ENCODE data around the gene PUS3.

The PUS3 gene

DNA sequence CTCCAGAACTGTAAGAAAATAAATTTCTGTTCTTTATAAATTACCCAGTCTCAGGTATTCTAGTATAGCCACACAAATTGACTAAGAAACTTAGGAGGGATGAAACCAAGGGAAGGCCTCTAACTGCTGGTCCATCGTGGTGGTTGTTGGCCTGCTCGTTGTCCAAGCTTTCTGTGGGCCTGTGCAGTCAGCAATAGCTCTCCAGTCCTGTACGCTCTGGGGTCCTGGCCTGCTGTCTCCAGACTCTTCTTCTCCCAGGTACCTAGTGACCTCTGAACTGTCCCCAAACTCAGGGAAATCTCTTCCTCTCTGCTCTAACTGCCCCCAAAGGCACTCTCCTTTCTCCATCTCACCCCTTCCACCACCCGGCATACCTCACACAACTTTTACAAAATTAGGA is 37.1 kb upstream of the PUS3 start:
- no peak for DNase-seq

DNA sequence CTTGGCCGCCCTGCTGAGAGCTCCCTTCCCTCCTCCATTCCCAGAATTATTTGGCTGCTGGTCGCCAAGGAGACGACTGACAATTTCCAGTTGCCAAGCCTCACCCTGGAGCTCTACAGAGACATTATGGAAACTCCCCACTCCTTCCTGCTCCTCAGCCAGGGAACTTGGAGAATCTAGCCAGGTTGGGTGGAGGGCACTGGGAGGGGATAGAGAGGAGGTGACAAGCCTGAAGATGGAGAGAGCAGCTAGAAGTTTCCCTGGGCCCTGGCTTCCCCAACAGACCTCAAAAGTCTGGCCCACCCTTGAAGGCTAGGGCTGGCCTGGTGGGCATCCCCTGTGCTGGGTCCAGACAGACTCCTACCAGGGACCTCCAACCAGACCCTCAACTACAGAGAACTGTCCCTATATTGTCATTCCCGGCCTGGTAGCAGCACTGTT is 36.1 kb upstream of the PUS3 start:
- DNase-seq: no peak

DNA sequence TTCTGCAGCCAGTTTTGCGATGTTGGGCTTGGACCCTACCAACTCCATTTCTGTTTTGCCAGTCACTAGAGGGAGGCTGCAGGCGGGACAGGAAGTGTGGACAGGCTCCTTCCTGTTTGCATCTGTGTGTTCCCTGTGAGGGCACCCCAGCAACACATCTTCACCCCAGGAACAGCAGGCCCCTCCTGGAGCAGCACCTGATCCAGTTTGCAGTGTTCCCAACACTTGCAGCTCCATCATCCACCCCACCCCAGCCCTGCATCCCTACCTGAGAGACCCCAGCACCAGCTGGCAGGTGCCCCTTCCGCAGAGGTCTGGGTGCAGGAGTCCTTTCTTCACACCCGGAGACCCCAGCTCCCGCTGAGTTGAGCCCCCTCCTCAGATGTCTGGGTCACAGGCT is 35.4 kb upstream of the PUS3 start:
- DNase-seq: no peak

DNA sequence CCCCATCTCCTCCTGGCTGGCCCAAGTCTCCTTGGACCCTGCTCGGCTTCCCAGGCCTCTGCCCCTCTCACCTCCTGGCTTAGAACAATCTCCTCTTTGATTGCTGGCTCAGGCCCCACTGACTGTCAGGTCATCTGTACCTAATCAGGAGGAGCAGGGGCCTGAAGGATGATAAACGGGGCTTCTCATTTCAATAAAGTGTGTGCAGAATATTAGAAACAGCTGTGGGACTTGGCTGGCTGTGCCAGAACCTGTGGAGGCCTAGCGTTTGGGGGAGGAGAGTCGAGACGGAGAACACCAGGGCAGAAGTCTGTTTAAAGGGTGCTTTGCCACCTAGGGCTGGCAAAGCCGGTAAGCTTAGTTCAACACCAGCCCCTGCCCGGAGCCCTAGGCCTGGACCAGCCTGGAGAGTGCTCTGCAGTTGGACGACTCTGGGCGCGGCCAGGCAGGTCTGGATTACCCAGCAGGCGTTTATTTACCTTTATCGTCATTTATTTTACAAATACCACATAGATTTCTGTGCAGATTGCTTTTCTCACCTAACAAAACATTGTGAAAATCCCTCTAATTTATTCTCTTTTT is 32.7 kb upstream of the PUS3 start:
- DNase-seq: no peak

DNA sequence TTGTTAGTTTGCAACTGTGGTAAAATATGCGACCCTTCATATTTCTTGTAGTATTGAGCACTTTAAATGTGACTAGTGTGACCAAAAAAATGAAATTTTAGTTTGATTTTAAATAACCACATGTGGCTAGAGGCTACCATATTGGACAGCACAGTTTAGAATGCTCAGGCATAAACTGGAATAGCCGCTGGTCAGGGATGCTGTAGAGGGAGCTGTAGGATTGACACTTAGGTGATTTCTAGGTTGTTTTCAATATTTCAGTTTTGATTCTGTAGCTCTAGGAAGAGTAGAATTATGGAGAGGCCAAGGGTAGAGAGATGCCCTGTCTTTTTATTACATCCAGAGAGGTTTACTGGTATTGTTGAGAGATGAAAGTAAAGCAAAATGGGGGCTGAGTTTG is 32.0 kb upstream of the PUS3 start:
- no peak for DNase-seq

DNA sequence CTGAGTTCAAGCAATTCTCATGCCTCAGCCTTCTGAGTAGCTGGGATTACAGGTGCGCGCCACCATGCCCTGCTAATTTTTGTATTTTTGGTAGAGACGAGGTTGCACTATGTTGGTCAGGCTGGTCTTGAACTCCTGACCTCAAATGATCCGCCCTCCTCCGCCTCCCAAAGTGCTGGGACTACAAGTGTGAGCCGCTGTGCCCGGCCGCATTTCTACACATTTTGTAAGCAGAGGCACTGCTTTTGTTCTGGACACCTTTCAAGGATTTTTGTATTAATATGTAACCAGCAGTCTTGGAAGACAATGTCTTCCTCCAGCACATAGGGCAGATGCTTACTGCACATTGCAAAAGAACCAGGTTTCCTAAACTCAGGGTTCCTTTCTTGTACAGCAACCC is 31.5 kb upstream of the PUS3 start:
- no peak for DNase-seq

DNA sequence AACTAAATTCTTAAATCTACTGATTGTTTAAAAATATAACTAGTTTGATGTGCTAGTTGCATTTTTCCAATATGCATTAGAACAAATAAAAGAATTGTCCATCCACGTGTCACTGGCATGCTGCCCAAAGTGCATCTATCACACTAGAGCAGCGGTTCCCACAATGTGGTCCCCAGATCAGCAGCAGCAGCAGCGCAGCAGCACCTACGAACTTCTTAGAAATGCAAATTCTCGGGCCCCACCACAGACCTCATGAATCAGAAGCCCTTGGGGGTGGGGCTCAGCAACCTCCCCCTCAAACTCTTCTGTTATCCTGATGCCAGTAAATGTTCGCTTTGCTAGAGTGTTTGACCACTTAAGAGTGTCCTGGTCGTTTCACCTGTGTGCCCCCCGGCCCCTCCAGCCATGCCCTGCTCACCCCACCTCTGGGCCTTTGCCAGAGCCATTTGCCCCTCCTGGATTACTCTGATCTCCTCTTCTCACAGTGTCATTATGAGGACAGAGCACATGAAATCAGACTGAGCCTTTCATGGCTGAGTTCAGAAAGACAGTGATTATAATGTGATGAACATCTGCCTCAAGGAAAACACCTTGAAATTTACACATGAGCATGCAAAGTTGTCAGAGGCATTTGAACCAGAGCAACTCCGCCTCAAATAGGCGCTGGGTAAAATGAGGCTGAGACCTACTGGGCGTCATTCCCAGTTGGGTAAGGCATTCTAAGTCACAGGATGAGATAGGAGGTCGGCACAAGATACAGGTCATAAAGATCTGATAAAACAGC is 30.2 kb upstream of the PUS3 start:
- DNase-seq: no peak

DNA sequence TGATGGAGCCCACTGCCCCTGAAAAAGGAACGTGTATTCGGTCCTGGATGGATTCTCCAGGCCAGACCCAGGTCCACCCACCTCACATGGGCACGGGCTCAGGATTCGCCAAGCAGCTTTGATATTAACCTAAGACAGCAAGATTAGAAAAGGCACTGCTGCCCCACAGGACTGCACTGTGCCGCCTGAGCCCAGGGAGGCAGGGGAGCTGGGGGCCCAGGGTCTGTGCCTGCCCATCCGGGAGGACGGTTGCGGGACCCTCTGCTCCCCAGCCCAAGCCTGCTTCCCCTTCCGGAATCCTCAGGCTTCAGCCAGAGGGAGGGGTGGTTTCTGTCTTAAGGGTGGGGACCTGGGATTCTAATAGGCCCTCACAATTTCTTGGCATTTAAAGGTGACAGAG is 29.3 kb upstream of the PUS3 start:
- no peak for DNase-seq

DNA sequence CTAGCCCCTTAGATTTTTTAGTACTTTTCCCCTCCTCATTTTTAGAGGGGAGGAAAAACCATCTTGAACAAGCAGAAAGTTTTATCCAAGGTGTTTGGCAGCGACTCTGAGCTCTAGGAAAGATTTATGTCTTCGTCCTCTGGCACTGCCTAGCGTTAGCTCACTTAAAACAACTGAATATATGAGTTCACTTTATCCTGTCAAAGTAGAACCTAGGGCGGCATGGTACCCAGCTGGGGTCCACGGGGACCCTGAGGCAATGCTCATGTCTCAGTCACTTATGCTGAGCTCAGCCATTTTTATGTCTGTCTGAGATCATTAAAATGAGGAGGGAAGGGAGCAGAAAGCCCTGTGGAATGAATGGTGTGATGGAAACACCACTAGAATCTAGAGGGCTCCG is 28.7 kb upstream of the PUS3 start:
- no peak for DNase-seq

DNA sequence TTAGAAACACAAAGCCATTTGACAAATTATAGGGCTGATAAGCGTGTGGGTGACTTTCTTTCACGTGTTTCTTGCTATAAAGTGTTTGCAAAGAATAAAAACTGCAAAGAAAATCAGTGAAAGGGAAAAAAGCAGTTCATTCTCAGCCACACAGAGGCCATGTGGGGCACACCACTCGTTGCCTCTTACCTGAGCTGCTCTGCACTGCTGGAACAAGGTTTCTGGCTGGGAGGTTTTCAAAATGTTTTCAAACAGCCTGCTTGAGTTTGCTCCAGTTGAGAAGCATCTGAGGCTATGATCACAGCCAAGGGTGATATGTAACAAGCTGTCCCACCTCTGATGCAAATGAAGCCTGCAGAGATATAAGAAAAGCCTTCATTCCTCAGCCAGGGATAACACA is 28.1 kb upstream of the PUS3 start:
- DNase-seq: no peak

DNA sequence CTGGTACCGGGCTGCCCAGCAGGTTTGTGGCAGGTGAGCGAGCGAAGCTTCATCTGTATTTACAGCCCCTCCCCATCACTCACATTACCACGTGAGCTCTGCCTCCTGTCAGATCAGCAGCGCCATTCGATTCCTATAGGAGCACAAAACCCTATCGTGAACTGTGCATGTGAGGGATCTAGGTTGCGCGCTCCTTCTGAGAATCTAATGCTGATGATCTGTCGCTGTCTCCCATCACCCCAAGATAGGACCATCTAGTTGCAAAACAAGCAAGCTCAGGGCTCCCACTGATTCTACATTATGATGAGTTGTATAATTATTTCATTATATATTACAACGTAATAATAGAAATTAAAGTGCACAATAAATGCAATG is 27.1 kb upstream of the PUS3 start:
- DNase-seq: no peak

DNA sequence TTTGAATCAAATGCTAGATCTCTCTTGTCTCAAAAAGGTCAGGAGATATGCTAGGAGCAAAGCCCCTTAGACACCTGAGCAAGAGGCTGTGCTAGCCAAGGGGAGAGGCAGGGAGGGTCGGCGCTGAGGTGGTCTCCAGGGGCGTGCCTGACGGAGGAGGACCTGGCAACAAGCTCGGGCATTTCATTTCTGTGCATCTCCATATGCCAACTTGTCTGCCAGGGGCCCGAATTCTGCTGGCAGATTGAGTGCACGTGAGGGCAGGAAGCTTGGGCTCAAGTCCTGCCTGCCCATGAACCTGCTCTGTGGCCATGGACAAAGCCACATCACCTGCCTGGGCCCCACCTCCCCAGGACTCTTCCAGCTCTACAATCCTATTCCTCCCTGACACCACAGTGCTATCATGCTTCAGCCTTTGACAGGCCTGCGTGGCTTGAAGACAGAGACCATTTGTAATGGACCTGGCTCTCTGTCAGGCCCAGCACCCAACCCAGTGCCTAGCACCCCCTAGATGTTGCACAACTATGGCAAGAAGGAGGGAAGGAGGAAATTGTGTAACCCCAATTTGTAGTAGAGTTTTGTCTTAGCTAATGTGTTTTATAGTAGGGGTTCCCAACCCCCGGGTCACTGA is 26.6 kb upstream of the PUS3 start:
- no peak for DNase-seq

DNA sequence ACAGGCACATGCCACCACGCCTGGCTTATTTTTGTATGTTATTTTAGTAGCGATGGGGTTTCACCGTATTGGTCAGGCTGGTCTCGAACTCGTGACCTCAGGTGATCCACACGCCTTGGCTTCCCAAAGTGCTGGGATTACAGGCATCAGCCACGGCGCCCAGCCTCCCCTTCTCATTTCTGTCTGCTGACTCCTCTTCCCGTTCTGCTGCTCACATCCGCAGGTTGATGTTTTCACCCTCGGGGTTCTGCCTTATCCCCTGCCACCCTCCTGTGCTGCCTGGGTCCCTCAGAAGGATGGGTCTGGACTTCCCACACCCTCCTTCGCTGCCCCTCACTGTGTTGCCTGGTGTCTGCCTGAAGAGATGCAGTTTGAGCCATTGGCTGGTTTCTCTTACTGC is 23.7 kb upstream of the PUS3 start:
- no peak for DNase-seq

DNA sequence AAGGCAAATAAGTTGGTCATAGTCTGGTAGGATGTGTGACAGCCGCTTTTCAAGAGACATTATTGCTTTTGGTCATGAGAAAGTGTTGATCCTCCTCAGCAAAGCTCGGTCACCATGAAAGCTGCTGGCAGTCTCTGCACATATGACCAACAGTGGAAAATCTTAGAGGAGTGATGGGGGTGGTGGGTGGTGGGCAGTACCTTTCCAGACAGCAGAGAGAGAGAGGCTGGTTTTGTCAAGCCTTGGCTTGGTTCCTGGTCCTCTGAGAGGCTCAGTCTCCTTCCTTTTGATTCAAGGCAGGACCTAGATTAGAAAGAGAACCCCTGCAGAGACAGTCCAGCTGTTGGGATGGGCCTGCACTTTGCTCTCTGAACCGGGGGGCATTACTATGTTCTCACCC is 22.8 kb upstream of the PUS3 start:
- no peak for DNase-seq

DNA sequence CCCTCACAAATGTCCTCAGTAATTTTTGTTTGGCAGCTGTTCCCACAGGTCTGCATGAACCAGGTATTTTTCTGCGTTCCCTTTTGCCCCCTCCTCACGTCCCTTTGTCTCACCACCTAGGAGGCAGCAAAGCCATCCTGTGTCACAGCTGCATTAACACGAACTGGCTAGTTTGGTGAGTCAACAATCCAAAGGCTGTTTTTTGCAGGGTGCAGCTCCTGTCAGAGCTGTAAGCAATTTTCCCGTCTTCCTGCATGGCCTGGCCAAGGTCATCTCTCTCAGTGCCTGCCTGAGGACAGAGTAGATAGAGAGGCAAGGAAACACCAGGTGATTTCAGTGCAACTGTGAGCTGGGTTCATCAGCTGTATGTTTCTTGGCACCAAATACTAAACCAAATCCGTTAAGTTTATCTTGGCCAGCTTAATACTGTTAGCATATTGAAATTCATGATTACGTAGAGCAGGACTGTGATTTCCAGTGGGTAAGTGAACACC is 22.3 kb upstream of the PUS3 start:
- no peak for DNase-seq

DNA sequence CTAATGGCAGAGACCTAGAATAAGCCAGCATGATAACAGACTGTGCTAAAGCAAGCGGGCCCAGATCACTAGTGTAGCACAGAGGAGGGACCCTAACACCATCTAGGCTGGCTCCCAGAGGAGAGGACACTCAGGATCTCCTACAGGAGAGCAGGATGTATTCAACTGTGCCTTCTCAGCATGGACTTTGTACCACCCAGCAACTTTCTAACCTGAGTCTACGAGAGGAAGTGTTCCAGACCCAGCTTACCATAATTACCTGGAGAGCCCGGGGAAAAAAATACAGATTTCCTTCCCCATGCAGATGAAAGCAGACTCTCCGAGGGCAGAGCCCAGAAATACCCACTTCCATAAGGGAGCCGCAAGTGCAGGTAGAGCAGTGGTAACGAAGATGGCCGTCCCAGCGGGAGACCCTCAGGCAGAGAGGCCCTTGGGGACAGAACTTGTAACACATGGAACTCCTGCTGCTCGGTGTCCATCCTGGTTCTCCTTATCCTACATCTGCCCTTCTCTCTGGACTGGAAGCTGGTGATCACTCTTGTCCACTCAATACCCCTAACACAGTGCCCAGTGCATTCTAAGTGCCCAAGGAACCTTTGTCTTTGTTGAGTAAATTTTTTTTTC is 21.5 kb upstream of the PUS3 start:
- DNase-seq: no peak

DNA sequence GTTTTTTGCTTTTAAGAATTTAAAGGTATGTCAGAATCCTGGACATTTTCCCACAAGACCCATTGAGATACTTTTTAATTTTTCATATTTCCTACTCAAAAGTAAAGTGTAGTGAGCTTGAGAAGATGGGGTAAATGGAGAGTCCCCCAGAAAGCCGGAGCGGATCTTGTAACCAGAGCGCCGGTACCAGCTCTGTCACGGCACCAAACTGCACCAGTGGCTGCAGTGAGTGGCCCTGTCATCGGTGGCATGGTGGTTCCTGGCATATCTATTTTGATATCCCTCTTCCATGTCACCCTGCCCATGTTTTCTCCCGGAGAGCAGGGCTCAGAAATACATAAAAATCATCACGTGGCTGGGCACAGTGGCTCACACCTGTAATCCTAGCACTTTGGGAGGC is 20.6 kb upstream of the PUS3 start:
- DNase-seq: no peak

DNA sequence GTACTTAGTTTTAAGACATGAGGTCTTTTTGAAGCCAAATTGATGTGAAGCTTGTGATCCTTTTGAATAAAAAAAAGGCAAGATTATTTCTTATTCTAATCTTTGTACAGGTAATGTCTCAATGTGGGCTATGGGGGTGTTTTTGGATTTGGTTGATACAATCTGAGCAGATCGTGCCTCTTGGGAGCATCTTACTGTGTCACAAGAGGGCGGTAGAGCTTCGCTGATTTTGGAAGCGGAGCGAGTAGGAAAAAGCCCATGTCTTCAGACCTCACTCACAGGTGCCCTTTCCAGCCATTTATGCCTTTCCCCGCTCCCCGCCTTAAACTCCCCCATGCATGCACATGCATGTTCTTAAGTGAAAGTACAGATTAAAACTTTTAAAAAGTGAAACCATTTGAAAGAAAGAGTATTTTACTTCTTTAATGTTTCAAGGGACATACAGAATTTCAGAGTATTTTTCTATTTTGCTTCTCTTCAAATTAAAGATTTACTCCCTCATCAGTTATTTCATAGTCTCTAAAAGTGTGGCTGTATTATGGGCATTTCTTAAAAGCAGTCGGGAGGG is 20.1 kb upstream of the PUS3 start:
- peak; percentile 36 for DNase-seq

DNA sequence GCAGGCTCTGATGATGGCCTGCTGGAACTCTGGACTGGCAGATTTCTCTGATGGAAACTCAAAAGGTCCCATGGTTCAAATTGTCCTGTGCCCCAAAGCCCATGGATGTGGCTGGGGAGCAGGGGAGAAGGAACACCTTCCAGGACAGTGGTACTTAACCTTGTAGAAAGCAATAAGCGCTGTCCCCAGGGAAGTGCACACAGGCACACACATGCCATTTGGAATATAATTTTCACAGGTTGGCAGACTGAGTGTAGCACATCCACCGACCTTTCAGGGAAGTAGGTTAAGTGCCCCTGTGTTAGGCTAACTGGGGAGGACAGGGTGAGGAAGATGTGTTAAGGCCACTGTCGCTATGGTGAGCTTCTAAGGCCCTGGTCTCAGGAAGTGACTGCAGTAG is 19.1 kb upstream of the PUS3 start:
- no peak for DNase-seq

DNA sequence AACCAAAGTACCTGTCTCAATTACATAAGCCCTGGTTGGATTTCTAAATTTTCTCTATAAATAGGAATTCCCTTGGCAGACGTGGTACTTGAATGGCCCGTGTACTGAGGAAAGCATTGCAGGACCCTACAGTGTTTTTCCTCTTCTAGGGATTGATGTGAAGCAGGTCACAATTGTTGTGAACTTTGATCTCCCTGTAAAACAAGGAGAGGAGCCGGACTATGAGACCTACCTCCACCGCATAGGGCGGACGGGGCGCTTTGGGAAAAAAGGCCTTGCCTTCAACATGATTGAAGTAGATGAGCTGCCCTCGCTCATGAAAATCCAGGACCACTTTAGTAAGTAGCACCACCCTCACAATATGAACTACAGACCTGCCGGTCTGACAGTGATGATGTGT is 18.0 kb upstream of the PUS3 start:
- DNase-seq: no peak

DNA sequence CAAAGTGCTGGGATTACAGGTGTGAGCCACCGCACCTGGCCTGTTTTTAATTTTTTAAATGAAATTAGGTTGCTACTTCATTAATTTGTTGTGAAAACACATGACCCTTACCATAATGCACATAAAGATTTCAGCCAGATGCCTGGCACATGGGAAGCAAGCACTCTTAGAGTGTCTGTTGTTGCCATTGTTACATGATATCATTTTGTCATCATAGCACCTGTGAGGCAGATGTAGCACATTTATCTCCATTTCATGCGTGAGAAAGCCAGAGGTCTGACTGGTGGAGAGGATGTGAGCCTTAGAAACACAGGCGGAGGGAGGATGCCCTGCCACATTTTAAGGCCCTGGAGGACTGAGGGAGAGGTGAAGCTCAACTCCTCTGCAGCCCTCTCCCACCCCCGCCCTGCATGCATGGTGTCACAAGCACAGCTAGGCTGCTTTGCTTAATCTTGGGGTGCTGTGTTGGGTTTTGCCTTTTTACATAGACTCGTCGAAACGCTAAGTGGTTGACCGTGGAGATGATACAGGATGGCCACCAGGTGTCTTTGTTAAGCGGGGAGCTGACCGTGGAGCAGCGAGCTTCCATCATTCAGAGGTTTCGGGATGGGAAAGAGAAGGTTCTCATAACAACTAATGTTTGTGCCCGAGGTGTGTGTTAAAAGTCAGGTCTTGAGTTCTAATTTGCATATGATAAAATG is 15.3 kb upstream of the PUS3 start:
- no peak for DNase-seq

DNA sequence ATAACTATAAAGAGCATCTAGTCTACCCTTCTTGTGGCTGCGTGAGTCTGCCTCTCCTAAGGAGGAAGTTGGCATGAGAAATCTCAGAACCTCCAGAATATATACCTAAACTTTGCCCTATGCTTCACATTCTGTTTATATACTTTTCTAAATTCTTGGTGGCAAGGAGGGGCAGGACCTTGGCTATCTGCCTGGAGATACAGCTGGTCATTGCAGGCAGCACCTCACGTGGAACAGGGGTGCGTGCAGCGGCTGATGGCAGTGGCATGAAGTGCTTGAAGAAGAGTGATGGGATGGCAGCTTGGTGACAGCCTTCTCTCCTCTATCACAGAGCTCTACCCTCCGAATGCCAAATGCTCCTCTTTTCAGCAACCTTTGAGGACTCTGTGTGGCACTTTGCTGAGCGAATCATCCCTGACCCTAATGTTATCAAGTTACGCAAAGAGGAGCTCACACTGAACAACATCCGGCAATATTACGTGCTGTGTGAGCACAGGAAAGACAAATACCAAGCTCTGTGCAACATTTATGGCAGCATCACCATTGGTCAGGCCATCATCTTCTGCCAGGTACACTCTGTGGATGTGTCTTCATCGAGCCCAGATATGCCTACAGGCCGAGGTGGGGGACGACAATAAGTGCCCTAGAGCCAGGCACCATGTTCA is 13.8 kb upstream of the PUS3 start:
- DNase-seq: no peak

Data from stimulated activated CD4-positive, alpha-beta T cell treated with anti-CD3 and anti-CD28 coated beads, Interleukin-12 subunit alpha, Interleukin-12 subunit beta, amount 100 ng/mL, for 4 hours (primary cell).